GM12878 (cell line): ENCODE results near the gene EMID1. TPM values are rescaled to one million over a fixed set of nuclear protein-coding genes. Genes with fewer than 3 reads are reported as not detected.

ENCODE experiments used
- ATAC-seq: fragments of 200-7000 bp; cut with Tn5 transposase; 3 replicates; pipeline ENCODE4 v1.9.1; 2020; ENCODE audit warnings: mild to moderate bottlenecking, moderate library complexity
- BruUV-seq: library from RNA; stranded (reverse); fragments of 400-500 nt; replicated peaks from 2 replicates; lab custom pipeline; 2021; lab: Mats Ljungman, UMichigan
- CTCF ChIA-PET: fragments of 300-600 bp; sonication (Branson Sonifier 250); formaldehyde crosslinking; extraction: SDS; loops from one replicate; lab custom pipeline; 2021; ENCODE audit warnings: inconsistent platforms; lab: Yijun Ruan, JAX
- POLR2A ChIA-PET: fragments of 350-600 bp; formaldehyde crosslinking; extraction: SDS; loops from one replicate; lab custom pipeline; 2021; ENCODE audit warnings: inconsistent platforms; lab: Charles Lee
- RAD21 ChIA-PET: fragments of 300-600 bp; sonication (Branson Sonifier 250); formaldehyde crosslinking; loops from one replicate; lab custom pipeline; 2023; ENCODE audit warnings: antibody characterized with exemption; ENCODE audit not compliant: unreplicated experiment; lab: Charles Lee
- SMC1A ChIA-PET: fragments of 300-600 bp; sonication (Branson Sonifier 250); formaldehyde crosslinking; loops from one replicate; lab custom pipeline; 2023; ENCODE audit not compliant: unreplicated experiment, uncharacterized antibody; lab: Charles Lee
- DNase-seq: peaks from one replicate; pipeline ENCODE4 v3.0.0-alpha.2; 2011; ENCODE audit warnings: low read depth, low spot score
- FAIRE-seq: peaks from 3 replicates; lab custom pipeline; 2011; peaks lifted over from hg19 to GRCh38; lab: Jason Lieb, UNC
- H2AFZ ChIP-seq: 2 replicates; pipeline ENCODE4 v1.6.0; 2011; ENCODE audit warnings: low read depth, low read length, control low read depth; ENCODE audit not compliant: control insufficient read depth
- H3K27ac ChIP-seq: 2 replicates; pipeline ENCODE4 v1.5.1; 2011; ENCODE audit warnings: control low read depth; ENCODE audit not compliant: control insufficient read depth, insufficient read depth
- H3K27me3 ChIP-seq, 2 experiments: replicated peaks in 1 of 2; 2 replicates each; pipeline versions ENCODE4 v1.6.0 to v1.6.1; 2011; ENCODE audit warnings: low read length in 1 of 2; ENCODE audit not compliant: control insufficient read depth in 2 of 2, insufficient read depth in 2 of 2
- H3K36me3 ChIP-seq, 2 experiments: 2 replicates each; pipeline ENCODE4 v1.5.1; 2011; ENCODE audit warnings: low read length in 1 of 2; ENCODE audit not compliant: control insufficient read depth in 2 of 2, insufficient read depth in 2 of 2
- H3K4me1 ChIP-seq: 2 replicates; pipeline ENCODE4 v1.6.1; 2011; ENCODE audit warnings: mild to moderate bottlenecking, low read length, moderate library complexity, mixed read lengths; ENCODE audit not compliant: control insufficient read depth, insufficient read depth
- H3K4me2 ChIP-seq: 2 replicates; pipeline ENCODE4 v1.6.0; 2011; ENCODE audit warnings: control low read depth; ENCODE audit not compliant: control insufficient read depth, insufficient read depth
- H3K4me3 ChIP-seq: fragments of 200-600 bp; sonication (generic); 2 replicates; pipeline ENCODE4 v1.5.1; 2016
- H3K79me2 ChIP-seq: 2 replicates; pipeline ENCODE4 v1.6.0; 2011; ENCODE audit warnings: low read length; ENCODE audit not compliant: control insufficient read depth, insufficient read depth
- H3K9ac ChIP-seq: 2 replicates; pipeline ENCODE4 v1.8.0; 2011; ENCODE audit warnings: low read length, control low read depth, mixed read lengths; ENCODE audit not compliant: control insufficient read depth, insufficient read depth
- H3K9me3 ChIP-seq: replicated peaks from 3 replicates; pipeline ENCODE4 v1.5.1; 2011; ENCODE audit warnings: mild to moderate bottlenecking, low read length; ENCODE audit not compliant: control insufficient read depth, insufficient read depth
- H4K20me1 ChIP-seq: 2 replicates; pipeline ENCODE4 v1.6.0; 2011; ENCODE audit not compliant: control insufficient read depth, insufficient read depth
- BRCA1 ChIP-seq: IDR thresholded peaks from 2 replicates; pipeline ENCODE4 v1.6.1; 2011; ENCODE audit warnings: low read depth, low read length, improper control_type of control experiment
- DPF2 ChIP-seq: fragments of 450-650 bp; IDR thresholded peaks from 2 replicates; pipeline ENCODE4 v1.6.1; 2017; ENCODE audit warnings: mild to moderate bottlenecking
- EGR1 ChIP-seq, 2 experiments: IDR thresholded peaks; 1 replicate in 1 of 2; 2 replicates in 1 of 2; pipeline ENCODE4 v1.6.1; 2011 to 2012; ENCODE audit warnings: low read depth in 2 of 2, low read length in 2 of 2, borderline replicate concordance in 1 of 2, mild to moderate bottlenecking in 1 of 2, moderate library complexity in 1 of 2
- GABPA ChIP-seq: IDR thresholded peaks from 2 replicates; pipeline ENCODE4 v1.6.1; 2014; ENCODE audit warnings: antibody characterized with exemption, low read depth, mild to moderate bottlenecking, inconsistent platforms
- JUND ChIP-seq: IDR thresholded peaks from 2 replicates; pipeline ENCODE4 v1.6.1; 2012; ENCODE audit warnings: low read depth, mild to moderate bottlenecking, low read length, improper control_type of control experiment, moderate library complexity
- KDM1A ChIP-seq: fragments of 200-600 bp; sonication (generic); IDR thresholded peaks from 2 replicates; pipeline ENCODE4 v1.6.1; 2016; ENCODE audit warnings: borderline replicate concordance
- LARP7 ChIP-seq: fragments of 450-650 bp; IDR thresholded peaks from 2 replicates; pipeline ENCODE4 v1.6.1; 2017; ENCODE audit warnings: mild to moderate bottlenecking
- MYB ChIP-seq: fragments of 150-350 bp; IDR thresholded peaks from 2 replicates; pipeline ENCODE4 v1.6.1; 2014; ENCODE audit warnings: mild to moderate bottlenecking, low read depth, low read length, borderline replicate concordance
- NFYB ChIP-seq: IDR thresholded peaks from 2 replicates; pipeline ENCODE4 v1.6.1; 2011; ENCODE audit warnings: low read depth, mild to moderate bottlenecking, low read length, improper control_type of control experiment, moderate library complexity; ENCODE audit not compliant: insufficient read depth
- RB1 ChIP-seq: fragments of 450-650 bp; formaldehyde crosslinking; IDR thresholded peaks from 2 replicates; pipeline ENCODE4 v1.6.1; 2017; ENCODE audit warnings: mild to moderate bottlenecking, borderline replicate concordance
- SMC3 ChIP-seq: IDR thresholded peaks from 2 replicates; pipeline ENCODE4 v1.6.1; 2011; ENCODE audit warnings: low read length, improper control_type of control experiment, borderline replicate concordance
- TARDBP ChIP-seq: IDR thresholded peaks from 2 replicates; pipeline ENCODE4 v1.6.1; 2016; ENCODE audit warnings: borderline replicate concordance
- ZZZ3 ChIP-seq: IDR thresholded peaks from 2 replicates; pipeline ENCODE4 v1.6.1; 2011; ENCODE audit warnings: low read depth; ENCODE audit not compliant: control insufficient read depth, insufficient read length
- WGBS: methylation state at CpG from one replicate; pipeline ENCODE4 v1.1.6; 2016; ENCODE audit warnings: low lambda C conversion rate; ENCODE audit not compliant: insufficient replicate concordance, insufficient coverage; ENCODE audit errors: missing lambda C conversion rate; 5-methylcytosine and 5-hydroxymethylcytosine counted together
- in situ Hi-C: fragments of 300-500 bp; cut with MboI; formaldehyde crosslinking; loops from 9 replicates; pipeline ENCODE4 v1.14.3; 2018; ENCODE audit warnings: mixed read lengths
- intact Hi-C: fragments of 100-400 bp; cut with micrococcal nuclease; formaldehyde crosslinking; loops from one replicate; pipeline ENCODE4 v1.14.2; 2022; ENCODE audit not compliant: unreplicated experiment
- polyA plus RNA-seq, 11 experiments: library from polyadenylated mRNA; depleted of rRNA in 4 of 11; unstranded in 6 of 11; stranded (reverse) in 5 of 11; fragments of >200 nt; fragmentation: Nextera tagmentation in 4 of 11; fragmentation: Illumina TruSeq in 1 of 11; extraction: Ambion mirVana in 4 of 11; extraction: Trizol in 1 of 11; gene quantifications; 1 replicate in 1 of 11; 2 replicates in 10 of 11; pipeline versions ENCODE4 v1.2.1 to v1.2.3, GENCODE V29; 2011 to 2016; ENCODE audit warnings: inconsistent platforms in 2 of 11, missing spikeins in 2 of 11, low read depth in 1 of 11
- total RNA-seq, 4 experiments: library from RNA; depleted of rRNA in 3 of 4; stranded (reverse); fragments of >200 nt in 3 of 4; fragmentation: Illumina TruSeq in 1 of 4; extraction: Trizol in 1 of 4; gene quantifications; 2 replicates each; pipeline versions ENCODE4 v1.2.1 to v1.2.3, GENCODE V29; 2013 to 2021
- TF ChIP-seq, protein P1 (sequence below): IDR thresholded peaks from 2 replicates; pipeline ENCODE4 v1.6.1; 2011; ENCODE audit warnings: borderline replicate concordance, low read depth, mild to moderate bottlenecking, moderate library complexity, low read length; ENCODE audit not compliant: insufficient read depth, poor library complexity, severe bottlenecking
- TF ChIP-seq, protein P2 (sequence below): IDR thresholded peaks from 2 replicates; pipeline ENCODE4 v1.6.1; 2011; ENCODE audit warnings: low read depth, low read length, improper control_type of control experiment, borderline replicate concordance
- TF ChIP-seq, protein P3 (sequence below): fragments of 450-650 bp; IDR thresholded peaks from 2 replicates; pipeline ENCODE4 v1.6.1; 2017; ENCODE audit warnings: mild to moderate bottlenecking, low read depth, inconsistent platforms; ENCODE audit not compliant: poor library complexity, severe bottlenecking
- TF ChIP-seq, protein P4 (sequence below): fragments of 450-650 bp; IDR thresholded peaks from 2 replicates; pipeline ENCODE4 v1.6.1; 2017; ENCODE audit warnings: borderline replicate concordance

The EMID1 gene
- total and polyA plus RNA-seq, 10 of the 15 experiments (the other 5 are each of a cell fraction or from before 2014, with no cell fraction given) = 1.2 to 60.3 (median 12.0) TPM

DNA sequence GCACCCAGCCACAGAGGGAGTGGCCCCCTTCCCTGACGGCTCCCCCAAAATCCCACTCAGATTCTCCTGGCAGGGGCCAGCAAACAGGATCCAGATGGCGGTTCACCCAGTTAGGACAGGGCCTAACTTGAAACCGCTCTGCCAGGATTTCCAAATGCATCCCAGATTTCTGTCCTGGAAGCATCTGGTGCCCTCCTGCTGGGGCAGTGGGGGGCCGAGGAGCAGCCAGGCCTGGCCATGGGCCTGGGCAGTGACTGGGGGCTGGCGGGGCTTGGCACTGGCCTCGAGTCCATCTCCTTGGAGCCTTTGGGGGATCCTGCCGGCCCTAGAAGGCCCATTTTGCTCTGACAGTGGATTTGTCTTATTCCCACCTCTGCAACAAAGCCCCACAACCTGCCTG, 17.9 kb upstream of the EMID1 start:
- H2AFZ ChIP-seq = no peak overlapping the region
- no TSS peak for BruUV-seq
- no peak overlapping the region for H3K27ac ChIP-seq
- H3K27me3 ChIP-seq = no peaks in the 10 kb centered on the region
- no peak overlapping the region for H3K9ac ChIP-seq
- no peaks in the 10 kb centered on the region for H3K4me1 ChIP-seq
- H3K4me2 ChIP-seq = no peak overlapping the region
- H3K4me3 ChIP-seq = no peak overlapping the region
- in situ Hi-C loops (no loop called here), intact Hi-C loops (no loop called here)
- POLR2A ChIA-PET = interaction anchor here (0.6 kb wide), 1 partner anchor 695 kb away, joined by 7 read pairs; no protein-coding TSS in a partner anchor
- no peaks in the 10 kb centered on the region for H4K20me1 ChIP-seq
- CTCF ChIA-PET = no interaction called here
- SMC1A ChIA-PET = no interaction called here
- no peak for ATAC-seq
- H3K9me3 ChIP-seq = no peaks in the 10 kb centered on the region
- RAD21 ChIA-PET = no interaction called here
- H3K79me2 ChIP-seq = no peaks in the 10 kb centered on the region
- no peak for DNase-seq
- no peaks in the 10 kb centered on the region for H3K36me3 ChIP-seq
- WGBS = 77% methylated on average over 7 of the region's 7 CpGs
- no peak for FAIRE-seq
- no peak for TF ChIP-seq ZZZ3
- TF ChIP-seq DPF2 = no peak
- TF ChIP-seq NFYB = no peak
- no peak for TF ChIP-seq RB1
- TF ChIP-seq JUND = no peak
- no peak for TF ChIP-seq BRCA1
- TF ChIP-seq, protein P1, sequence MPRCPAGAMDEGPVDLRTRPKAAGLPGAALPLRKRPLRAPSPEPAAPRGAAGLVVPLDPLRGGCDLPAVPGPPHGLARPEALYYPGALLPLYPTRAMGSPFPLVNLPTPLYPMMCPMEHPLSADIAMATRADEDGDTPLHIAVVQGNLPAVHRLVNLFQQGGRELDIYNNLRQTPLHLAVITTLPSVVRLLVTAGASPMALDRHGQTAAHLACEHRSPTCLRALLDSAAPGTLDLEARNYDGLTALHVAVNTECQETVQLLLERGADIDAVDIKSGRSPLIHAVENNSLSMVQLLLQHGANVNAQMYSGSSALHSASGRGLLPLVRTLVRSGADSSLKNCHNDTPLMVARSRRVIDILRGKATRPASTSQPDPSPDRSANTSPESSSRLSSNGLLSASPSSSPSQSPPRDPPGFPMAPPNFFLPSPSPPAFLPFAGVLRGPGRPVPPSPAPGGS = no peak
- TF ChIP-seq, protein P2, sequence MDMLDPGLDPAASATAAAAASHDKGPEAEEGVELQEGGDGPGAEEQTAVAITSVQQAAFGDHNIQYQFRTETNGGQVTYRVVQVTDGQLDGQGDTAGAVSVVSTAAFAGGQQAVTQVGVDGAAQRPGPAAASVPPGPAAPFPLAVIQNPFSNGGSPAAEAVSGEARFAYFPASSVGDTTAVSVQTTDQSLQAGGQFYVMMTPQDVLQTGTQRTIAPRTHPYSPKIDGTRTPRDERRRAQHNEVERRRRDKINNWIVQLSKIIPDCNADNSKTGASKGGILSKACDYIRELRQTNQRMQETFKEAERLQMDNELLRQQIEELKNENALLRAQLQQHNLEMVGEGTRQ = no peak
- no peak for TF ChIP-seq GABPA
- TF ChIP-seq EGR1 (IDR thresholded peaks at IDR 0.05; ENCODE audit: borderline replicate concordance in 1 of 2, low read depth in 2 of 2, low read length in 2 of 2) = no peak
- no peak for TF ChIP-seq KDM1A
- TF ChIP-seq, protein P3, sequence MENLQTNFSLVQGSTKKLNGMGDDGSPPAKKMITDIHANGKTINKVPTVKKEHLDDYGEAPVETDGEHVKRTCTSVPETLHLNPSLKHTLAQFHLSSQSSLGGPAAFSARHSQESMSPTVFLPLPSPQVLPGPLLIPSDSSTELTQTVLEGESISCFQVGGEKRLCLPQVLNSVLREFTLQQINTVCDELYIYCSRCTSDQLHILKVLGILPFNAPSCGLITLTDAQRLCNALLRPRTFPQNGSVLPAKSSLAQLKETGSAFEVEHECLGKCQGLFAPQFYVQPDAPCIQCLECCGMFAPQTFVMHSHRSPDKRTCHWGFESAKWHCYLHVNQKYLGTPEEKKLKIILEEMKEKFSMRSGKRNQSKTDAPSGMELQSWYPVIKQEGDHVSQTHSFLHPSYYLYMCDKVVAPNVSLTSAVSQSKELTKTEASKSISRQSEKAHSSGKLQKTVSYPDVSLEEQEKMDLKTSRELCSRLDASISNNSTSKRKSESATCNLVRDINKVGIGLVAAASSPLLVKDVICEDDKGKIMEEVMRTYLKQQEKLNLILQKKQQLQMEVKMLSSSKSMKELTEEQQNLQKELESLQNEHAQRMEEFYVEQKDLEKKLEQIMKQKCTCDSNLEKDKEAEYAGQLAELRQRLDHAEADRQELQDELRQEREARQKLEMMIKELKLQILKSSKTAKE = no peak
- TF ChIP-seq, protein P4, sequence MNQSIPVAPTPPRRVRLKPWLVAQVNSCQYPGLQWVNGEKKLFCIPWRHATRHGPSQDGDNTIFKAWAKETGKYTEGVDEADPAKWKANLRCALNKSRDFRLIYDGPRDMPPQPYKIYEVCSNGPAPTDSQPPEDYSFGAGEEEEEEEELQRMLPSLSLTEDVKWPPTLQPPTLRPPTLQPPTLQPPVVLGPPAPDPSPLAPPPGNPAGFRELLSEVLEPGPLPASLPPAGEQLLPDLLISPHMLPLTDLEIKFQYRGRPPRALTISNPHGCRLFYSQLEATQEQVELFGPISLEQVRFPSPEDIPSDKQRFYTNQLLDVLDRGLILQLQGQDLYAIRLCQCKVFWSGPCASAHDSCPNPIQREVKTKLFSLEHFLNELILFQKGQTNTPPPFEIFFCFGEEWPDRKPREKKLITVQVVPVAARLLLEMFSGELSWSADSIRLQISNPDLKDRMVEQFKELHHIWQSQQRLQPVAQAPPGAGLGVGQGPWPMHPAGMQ = no peak
- no peak for TF ChIP-seq TARDBP
- TF ChIP-seq MYB = no peak
- TF ChIP-seq SMC3 = no peak
- TF ChIP-seq LARP7 = no peak
